ENCODE measurements around the gene RMDN2.
"Not testable (repeated sequence)": the region's sequence is repeated elsewhere in the genome, so short reads cannot be mapped to it uniquely, and the experiment has no call there.

The RMDN2 gene

GRCh38 chr2:37926635-37927034 lies 1.5 kb downstream of the RMDN2 start:
- TF ChIP-seq CTCF (IDR thresholded peaks at IDR 0.05; ENCODE audit: borderline replicate concordance, insufficient read depth, low read depth, low read length), result no peak
- no peak overlapping the region for H3K4me3 ChIP-seq (ENCODE audit: low read depth, low read length)

GRCh38 chr2:37928377-37928776 lies 3.3 kb downstream of the RMDN2 start:
- no peak for TF ChIP-seq CTCF (IDR thresholded peaks at IDR 0.05; ENCODE audit: borderline replicate concordance, insufficient read depth, low read depth, low read length)

GRCh38 chr2:37930392-37930791 lies 5.3 kb downstream of the RMDN2 start:
- H3K4me3 ChIP-seq (ENCODE audit: low read depth, low read length), result not testable (repeated sequence)

More at GRCh38 chr2:37928377-37928776, 3.3 kb downstream of the RMDN2 start:
- H3K4me3 ChIP-seq (ENCODE audit: low read depth, low read length), result no peak overlapping the region

GRCh38 chr2:37932873-37933272 lies 7.8 kb downstream of the RMDN2 start:
- not testable (repeated sequence) for H3K4me3 ChIP-seq (ENCODE audit: low read depth, low read length)

- TF ChIP-seq CTCF (IDR thresholded peaks at IDR 0.05; ENCODE audit: borderline replicate concordance, insufficient read depth, low read depth, low read length), result no peak
- H3K4me3 ChIP-seq (ENCODE audit: low read depth, low read length), result no peak overlapping the region
Observed at GRCh38 chr2:37934591-37935513, 9.8 kb downstream of the RMDN2 start.

GRCh38 chr2:37937568-37937967 lies 12.5 kb downstream of the RMDN2 start:
- not testable (repeated sequence) for H3K4me3 ChIP-seq (ENCODE audit: low read depth, low read length)

- H3K4me3 ChIP-seq (ENCODE audit: low read depth, low read length), result not testable (repeated sequence)
Observed at GRCh38 chr2:37941267-37941666, 16.2 kb downstream of the RMDN2 start.

GRCh38 chr2:37944268-37944667 lies 19.2 kb downstream of the RMDN2 start:
- no peak for TF ChIP-seq CTCF (IDR thresholded peaks at IDR 0.05; ENCODE audit: borderline replicate concordance, insufficient read depth, low read depth, low read length)
- no peak overlapping the region for H3K4me3 ChIP-seq (ENCODE audit: low read depth, low read length)

- TF ChIP-seq CTCF (IDR thresholded peaks at IDR 0.05; ENCODE audit: borderline replicate concordance, insufficient read depth, low read depth, low read length), result no peak
- no peak overlapping the region for H3K4me3 ChIP-seq (ENCODE audit: low read depth, low read length)
Observed at GRCh38 chr2:37947306-37947705, 22.2 kb downstream of the RMDN2 start.

- H3K4me3 ChIP-seq (ENCODE audit: low read depth, low read length), result not testable (repeated sequence)
Observed at GRCh38 chr2:37962018-37962739, 37.1 kb downstream of the RMDN2 start.

GRCh38 chr2:37962740-37963121 lies 37.6 kb downstream of the RMDN2 start:
- not testable (repeated sequence) for H3K4me3 ChIP-seq (ENCODE audit: low read depth, low read length)

- not testable (repeated sequence) for H3K4me3 ChIP-seq (ENCODE audit: low read depth, low read length)
Observed at GRCh38 chr2:37963901-37964300, 38.8 kb downstream of the RMDN2 start.
